ENCODE measurements around the gene KIAA0753. TPM values are rescaled to one million over a fixed set of nuclear protein-coding genes. Genes with fewer than 3 reads are reported as not detected.

KIAA0753 gene
- total and polyA plus RNA-seq, 2 of the 4 experiments (the other 2 are of a cell fraction), result 10.2 to 17.6 TPM

DNA sequence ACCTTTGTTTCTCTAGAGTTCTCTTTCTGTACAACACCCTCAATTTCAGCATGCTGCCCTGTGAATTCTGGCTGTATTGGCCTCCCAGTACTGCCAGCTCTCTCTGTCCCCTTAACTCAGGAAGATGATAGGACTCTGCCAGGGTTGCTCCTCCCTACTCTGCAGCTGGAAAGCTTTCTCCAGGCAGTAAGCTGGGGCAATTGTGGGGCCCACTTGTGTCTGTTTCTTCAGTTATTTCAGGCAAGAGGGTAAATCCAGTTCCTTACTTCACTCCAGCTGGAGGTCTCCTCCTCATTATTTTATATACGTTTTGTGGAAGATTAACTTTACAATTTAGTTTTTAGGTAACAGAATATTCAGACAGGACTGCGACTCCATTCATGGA, 20.9 kb upstream of the KIAA0753 start:
- no peak overlapping the region for H3K56ac ChIP-seq (ENCODE audit: extremely low read depth, insufficient read depth, low read length)
- H2BK5ac ChIP-seq (ENCODE audit: low read depth, low read length, poor library complexity, severe bottlenecking), result no peak overlapping the region
- no peak overlapping the region for H2AFZ ChIP-seq (replicated peaks; ENCODE audit: low read length, poor library complexity)
- H3K18ac ChIP-seq (ENCODE audit: low read depth, low read length), result no peak overlapping the region
- ChIA-PET CTCF (interaction anchor here (0.5 kb wide), 1 partner anchor 229 kb away, joined by 3 read pairs; no protein-coding TSS in a partner anchor), POLR2A (ENCODE audit: unreplicated experiment) (no interaction called here)
- no peak overlapping the region for H3K4me3 ChIP-seq (ENCODE audit: insufficient read depth, low read depth, low read length)
- no peak overlapping the region for H4K8ac ChIP-seq (ENCODE audit: low read depth in 2 of 2, low read length in 2 of 2)
- no peak overlapping the region for H2BK120ac ChIP-seq (ENCODE audit: low read depth, low read length)
- peaks cover 38% of the 10 kb centered on the region for H3K27me3 ChIP-seq (ENCODE audit: control insufficient read depth, insufficient read depth, low read length)
- H3K14ac ChIP-seq (replicated peaks; ENCODE audit: low read depth, low read length), result no peak overlapping the region
- no TSS peak for BruUV-seq (replicated peaks)
- no peak overlapping the region for H3K9ac ChIP-seq (ENCODE audit: low read depth, low read length)
- H4K20me1 ChIP-seq (ENCODE audit: insufficient read depth, low read length), result no peaks in the 10 kb centered on the region
- H3K27ac ChIP-seq (ENCODE audit: insufficient read depth, low read length), result no peak overlapping the region
- H3K9me3 ChIP-seq (ENCODE audit: control insufficient read depth, insufficient read depth, low read length), result no peaks in the 10 kb centered on the region
- no peaks in the 10 kb centered on the region for H3K79me1 ChIP-seq (ENCODE audit: low read depth in 1 of 2, low read length in 2 of 2)
- no peak overlapping the region for H2BK20ac ChIP-seq (ENCODE audit: low read depth, low read length)
- intact Hi-C loops (cut with micrococcal nuclease), result loop anchor here (10.0 kb wide), 1 partner anchor 93 kb away; the partner anchor contains the start of gene XAF1
- no peak overlapping the region for H3K4me2 ChIP-seq (ENCODE audit: low read depth, low read length)
- ATAC-seq (ENCODE audit: low read depth), result no peak
- H3K23ac ChIP-seq (ENCODE audit: low read depth, low read length), result no peak overlapping the region
- H4K5ac ChIP-seq (ENCODE audit: low read depth, low read length), result no peak overlapping the region
- WGBS, 2 experiments (ENCODE audit: extremely low coverage in 2 of 2, insufficient read length in 1 of 2), result no CpG with 5 or more reads among the region's 2 CpGs
- dilution Hi-C loops (cut with HindIII; ENCODE audit: low sequenced_read_pairs, unreplicated experiment), result no loop called here
- H3K9me1 ChIP-seq (ENCODE audit: insufficient read depth, low read length), result no peaks in the 10 kb centered on the region
- H4K91ac ChIP-seq (ENCODE audit: insufficient read depth, low read depth, low read length), result no peak overlapping the region
- TF ChIP-seq CEBPB (IDR thresholded peaks at IDR 0.05; ENCODE audit: low read depth, low read length), result no peak
- no peaks in the 10 kb centered on the region for H3K36me3 ChIP-seq (ENCODE audit: control insufficient read depth, insufficient read depth, low read length)
- no peak for DNase-seq
- in situ Hi-C loops (cut with MboI; ENCODE audit: low sequenced_read_pairs), result loop anchor here (10.0 kb wide), 3 partner anchors 133 to 353 kb away; partner anchors contain the start of genes RNASEK and TEKT1
- H2AK9ac ChIP-seq (replicated peaks; ENCODE audit: low read depth, low read length, poor library complexity), result no peak overlapping the region
- no peak overlapping the region for H2BK15ac ChIP-seq (ENCODE audit: low read depth, low read length)
- no peaks in the 10 kb centered on the region for H3K4me1 ChIP-seq (ENCODE audit: control insufficient read depth, insufficient read depth, low read length)
- H3K4ac ChIP-seq (ENCODE audit: low read depth, low read length), result no peak overlapping the region
- H2AK5ac ChIP-seq (ENCODE audit: low read depth, low read length), result no peak overlapping the region
